OCI-LY3 (cell line): Measurements from ENCODE around the gene NUDT2.

Source experiments
- EZH2phosphoT487 ChIP-seq: fragments of 200-600 bp; shearing (Covaris generic); IDR thresholded peaks from 2 replicates; pipeline ENCODE4 v1.6.1; 2018; ENCODE audit warnings: antibody characterized with exemption, mixed run types, low read depth
- TF ChIP-seq, protein P1 (sequence below): fragments of 200-600, 300-600 bp; sonication (generic); IDR thresholded peaks from 2 replicates; pipeline ENCODE4 v1.5.1; 2014; ENCODE audit warnings: antibody characterized with exemption, low read length, low read depth

DNA sequence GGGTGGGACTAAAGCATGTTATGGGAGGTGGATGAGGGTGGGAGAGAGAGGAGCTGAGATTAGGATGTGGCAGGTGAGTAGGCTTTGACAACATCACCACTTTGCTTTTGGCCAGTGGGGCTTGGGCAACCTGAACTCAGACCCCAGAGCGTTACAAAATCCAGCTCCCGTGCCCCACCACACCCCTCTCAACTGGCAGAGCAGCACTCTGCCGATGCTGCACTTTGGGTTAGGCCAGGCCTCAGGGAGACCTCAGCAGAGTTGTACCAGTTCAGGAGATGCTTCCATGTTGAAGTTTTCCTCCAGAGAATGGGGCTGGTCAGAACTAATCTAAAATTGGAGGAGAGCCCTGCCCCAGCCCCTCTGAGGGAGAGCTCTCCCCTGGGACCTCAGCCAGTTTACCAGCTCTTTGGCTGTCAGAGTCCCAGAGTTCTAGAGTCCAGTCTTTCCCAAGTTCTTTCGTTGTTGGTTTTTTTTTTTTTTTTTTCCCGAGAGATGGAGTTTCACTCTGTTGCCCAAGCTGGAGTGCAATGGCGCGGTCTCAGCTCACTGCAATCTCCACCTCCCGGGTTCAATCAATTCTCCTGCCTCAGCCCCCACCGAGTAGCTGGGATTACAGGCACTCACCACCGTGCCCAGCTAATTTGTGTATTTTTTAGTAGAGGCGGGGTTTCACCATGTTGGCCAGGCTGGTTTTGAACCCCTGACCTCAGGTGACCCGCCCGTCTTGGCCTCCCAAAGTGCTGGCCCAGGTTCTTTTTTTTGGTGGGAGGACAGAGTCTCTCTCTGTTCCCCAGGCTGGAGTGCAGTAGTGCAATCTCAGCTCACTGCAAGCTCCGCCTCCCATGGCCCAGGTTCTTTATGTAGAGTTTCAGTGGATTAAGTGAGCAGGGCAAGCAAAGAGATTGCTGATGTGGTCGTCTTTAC, 17.8 kb downstream of the NUDT2 start:
- TF ChIP-seq, protein P1, sequence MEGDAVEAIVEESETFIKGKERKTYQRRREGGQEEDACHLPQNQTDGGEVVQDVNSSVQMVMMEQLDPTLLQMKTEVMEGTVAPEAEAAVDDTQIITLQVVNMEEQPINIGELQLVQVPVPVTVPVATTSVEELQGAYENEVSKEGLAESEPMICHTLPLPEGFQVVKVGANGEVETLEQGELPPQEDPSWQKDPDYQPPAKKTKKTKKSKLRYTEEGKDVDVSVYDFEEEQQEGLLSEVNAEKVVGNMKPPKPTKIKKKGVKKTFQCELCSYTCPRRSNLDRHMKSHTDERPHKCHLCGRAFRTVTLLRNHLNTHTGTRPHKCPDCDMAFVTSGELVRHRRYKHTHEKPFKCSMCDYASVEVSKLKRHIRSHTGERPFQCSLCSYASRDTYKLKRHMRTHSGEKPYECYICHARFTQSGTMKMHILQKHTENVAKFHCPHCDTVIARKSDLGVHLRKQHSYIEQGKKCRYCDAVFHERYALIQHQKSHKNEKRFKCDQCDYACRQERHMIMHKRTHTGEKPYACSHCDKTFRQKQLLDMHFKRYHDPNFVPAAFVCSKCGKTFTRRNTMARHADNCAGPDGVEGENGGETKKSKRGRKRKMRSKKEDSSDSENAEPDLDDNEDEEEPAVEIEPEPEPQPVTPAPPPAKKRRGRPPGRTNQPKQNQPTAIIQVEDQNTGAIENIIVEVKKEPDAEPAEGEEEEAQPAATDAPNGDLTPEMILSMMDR, result no peak
- no peak for TF ChIP-seq EZH2phosphoT487
